ENCODE results near the gene KIF5C.

KIF5C gene

GRCh38 chr2:148988337-148988736 is 113.3 kb downstream of the KIF5C start:
- no peak for DNase-seq (ENCODE audit: low spot score)
- no peak for FAIRE-seq

- DNase-seq (ENCODE audit: low spot score) (peak; percentile 71), FAIRE-seq (no peak)
These were observed 115.0 kb downstream of the KIF5C start for GRCh38 chr2:148989882-148990493.

GRCh38 chr2:148990968-148991367 is 115.9 kb downstream of the KIF5C start:
- FAIRE-seq (no peak), DNase-seq (ENCODE audit: low spot score) (peak; percentile 6)

GRCh38 chr2:148992448-148992847 is 117.4 kb downstream of the KIF5C start:
- FAIRE-seq: no peak

GRCh38 chr2:148993351-148993750 is 118.3 kb downstream of the KIF5C start:
- FAIRE-seq: no peak
- no peak for DNase-seq (ENCODE audit: low spot score)

More at GRCh38 chr2:148992448-148992847, 117.4 kb downstream of the KIF5C start:
- no peak for DNase-seq (ENCODE audit: low spot score)

GRCh38 chr2:148994341-148994740 is 119.3 kb downstream of the KIF5C start:
- no peak for DNase-seq (ENCODE audit: low spot score)

GRCh38 chr2:148996805-148997204 is 121.8 kb downstream of the KIF5C start:
- FAIRE-seq: no peak
- DNase-seq (ENCODE audit: low spot score): no peak

More at GRCh38 chr2:148994341-148994740, 119.3 kb downstream of the KIF5C start:
- no peak for FAIRE-seq

GRCh38 chr2:148998165-148998830 is 123.3 kb downstream of the KIF5C start:
- FAIRE-seq (no peak), DNase-seq (ENCODE audit: low spot score) (no peak)

- DNase-seq (ENCODE audit: low spot score) (no peak), FAIRE-seq (no peak)
These were observed 123.8 kb downstream of the KIF5C start for GRCh38 chr2:148998831-148999200.

- FAIRE-seq (no peak), DNase-seq (ENCODE audit: low spot score) (no peak)
These were observed 124.5 kb downstream of the KIF5C start for GRCh38 chr2:148999451-148999921.

- FAIRE-seq (no peak), DNase-seq (ENCODE audit: low spot score) (no peak)
These were observed 125.3 kb downstream of the KIF5C start for GRCh38 chr2:149000158-149000938.

- DNase-seq (ENCODE audit: low spot score): no peak
- FAIRE-seq: no peak
These were observed 126.5 kb downstream of the KIF5C start for GRCh38 chr2:149001496-149001895.

- DNase-seq (ENCODE audit: low spot score) (no peak), FAIRE-seq (peak; percentile 61)
These were observed 127.4 kb downstream of the KIF5C start for GRCh38 chr2:149002378-149002890.

GRCh38 chr2:149002891-149003740 is 128.1 kb downstream of the KIF5C start:
- no peak for FAIRE-seq

GRCh38 chr2:149004836-149005235 is 129.8 kb downstream of the KIF5C start:
- peak; percentile 58 for DNase-seq (ENCODE audit: low spot score)
- no peak for FAIRE-seq

More at GRCh38 chr2:149002891-149003740, 128.1 kb downstream of the KIF5C start:
- no peak for DNase-seq (ENCODE audit: low spot score)

- DNase-seq (ENCODE audit: low spot score) (no peak), FAIRE-seq (no peak)
These were observed 130.5 kb downstream of the KIF5C start for GRCh38 chr2:149005471-149006077.

GRCh38 chr2:149006883-149007543 is 132.0 kb downstream of the KIF5C start:
- DNase-seq (ENCODE audit: low spot score) (no peak), FAIRE-seq (no peak)

- no peak for DNase-seq (ENCODE audit: low spot score)
- no peak for FAIRE-seq
These were observed 133.4 kb downstream of the KIF5C start for GRCh38 chr2:149008381-149008780.

GRCh38 chr2:149009576-149010461 is 134.8 kb downstream of the KIF5C start:
- FAIRE-seq: no peak
- no peak for DNase-seq (ENCODE audit: low spot score)

All from urothelium cell line (cell line).